Gastrocnemius medialis (tissue), 4 donors: ENCODE results near the gene SUFU. TPM values are rescaled to one million over a fixed set of nuclear protein-coding genes. Genes with fewer than 3 reads are reported as not detected.
"Not testable (repeated sequence)": the region's sequence is repeated elsewhere in the genome, so short reads cannot be mapped to it uniquely, and the experiment has no call there.

Experiments
- ATAC-seq, 2 donors: fragments of 150-250 bp; one replicate each; pipeline ENCODE4 v1.9.1; 2016
- DNase-seq, 2 donors: peaks; one replicate each; pipeline ENCODE4 v3.0.0-alpha.2; 2019
- H3K27ac ChIP-seq, 4 donors: fragments of 200-600 bp; sonication (generic); 1 replicate in 1 of 4; 2 replicates in 3 of 4; pipeline ENCODE4 v1.5.1; 2016 to 2018; ENCODE audit warnings: mild to moderate bottlenecking in 2 of 4, moderate library complexity in 1 of 4
- H3K27me3 ChIP-seq, 3 donors: fragments of 200-600 bp; sonication (generic) in 2 of 3; 1 replicate in 1 of 3; 2 replicates in 2 of 3; pipeline versions ENCODE4 v1.5.1 to v1.6.0; 2016 to 2019; ENCODE audit warnings: mild to moderate bottlenecking in 1 of 3, moderate library complexity in 1 of 3
- H3K36me3 ChIP-seq, 2 donors: fragments of 200-600 bp; sonication (generic) in 1 of 2; one replicate each; pipeline ENCODE4 v1.5.1; 2017 to 2018
- H3K4me1 ChIP-seq, 2 donors: fragments of 200-600 bp; sonication (generic) in 1 of 2; one replicate each; pipeline ENCODE4 v1.5.1; 2016 to 2017; ENCODE audit warnings: mild to moderate bottlenecking in 2 of 2
- H3K4me3 ChIP-seq, 4 donors: fragments of 200-600 bp; sonication (generic) in 3 of 4; 1 replicate in 1 of 4; 2 replicates in 3 of 4; pipeline ENCODE4 v1.5.1; 2016 to 2019; ENCODE audit warnings: mild to moderate bottlenecking in 2 of 4
- H3K9me3 ChIP-seq, 3 donors: fragments of 200-600 bp; sonication (generic) in 2 of 3; 1 replicate in 1 of 3; 2 replicates in 2 of 3; pipeline ENCODE4 v1.5.1; 2016 to 2019
- POLR2A ChIP-seq, 2 donors: fragments of 450-650 bp; IDR thresholded peaks; one replicate each; pipeline ENCODE4 v1.6.1; 2017; ENCODE audit warnings: antibody characterized with exemption in 2 of 2, mild to moderate bottlenecking in 2 of 2, moderate library complexity in 2 of 2
- in situ Hi-C, 4 donors: fragments of 200-750 bp; cut with MboI; loops; one replicate each; pipeline versions ENCODE4 v1.15.0 to v1.8.0; 2017; ENCODE audit warnings: low sequenced_read_pairs in 4 of 4
- intact Hi-C: fragments of 100-400 bp; cut with DNase I; formaldehyde crosslinking; loops from one replicate; pipeline ENCODE4 v1.15.1; 2023; ENCODE audit warnings: low total_unique reads
- total RNA-seq, 4 donors: library from RNA; depleted of rRNA; stranded (reverse); fragments of >200 nt; gene quantifications; one replicate each; pipeline versions ENCODE4 v1.1.0 to v1.2.3, GENCODE V29; 2016
- TF ChIP-seq, protein P1 (sequence below), 5 experiments: fragments of 450-650 bp in 3 of 5; fragments of 200-600 bp in 2 of 5; sonication (generic) in 2 of 5; IDR thresholded peaks in 4 of 5; conservative IDR thresholded peaks in 1 of 5; 1 replicate in 4 of 5; 2 replicates in 1 of 5; pipeline ENCODE4 v1.5.1; 2016 to 2019; ENCODE audit warnings: antibody characterized with exemption in 5 of 5, mild to moderate bottlenecking in 3 of 5, moderate library complexity in 3 of 5

The SUFU gene
- total RNA-seq, 4 donors from 2014 or later: 7.3 to 11.8 (median 7.9) TPM

DNA sequence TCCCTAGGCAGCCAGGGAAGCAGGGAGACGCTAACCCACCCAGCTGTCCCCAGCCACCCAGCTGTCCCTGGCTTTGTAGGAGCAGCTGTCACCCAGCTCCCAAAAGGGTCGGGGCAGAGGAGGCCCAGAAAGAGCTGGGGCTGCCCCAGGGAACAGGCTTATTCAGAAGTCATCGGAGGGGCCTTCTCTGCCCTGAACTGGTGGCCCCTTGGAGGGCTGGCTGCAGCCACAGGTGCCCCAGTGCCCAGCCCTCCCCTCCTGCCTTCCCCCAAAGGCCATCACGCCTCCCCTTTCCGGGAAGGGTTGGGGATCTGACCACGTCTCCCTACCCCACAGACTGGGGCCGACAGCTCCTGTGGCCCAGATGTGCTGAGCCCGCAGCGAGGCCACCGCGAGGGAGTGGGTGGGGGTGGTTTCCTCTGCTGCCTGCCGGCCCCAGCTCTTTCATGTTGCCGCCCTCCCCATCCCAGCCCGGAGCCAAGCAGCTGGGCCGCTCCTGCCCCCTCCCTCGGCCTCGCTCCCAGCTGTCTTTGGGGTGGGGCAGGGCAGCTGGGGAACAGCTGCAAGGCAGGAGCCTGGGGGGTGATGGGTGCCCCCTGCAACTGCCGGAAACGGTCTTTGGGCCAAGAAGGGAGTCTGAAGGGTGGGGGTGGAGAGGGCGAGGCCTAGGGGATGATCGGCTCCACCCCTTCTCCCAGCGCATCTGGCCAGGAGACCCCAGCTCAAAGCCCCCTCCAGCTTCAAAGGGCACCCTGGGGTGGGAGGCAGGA is 157.3 kb downstream of the SUFU start:
- in situ Hi-C loops (no loop called here), intact Hi-C loops (no loop called here)
- DNase-seq: peak in 1 of 2 donors; percentile 56
- peaks cover 0 to 24% of the 10 kb centered on the region in 2 donors for H3K36me3 ChIP-seq
- no peaks in the 10 kb centered on the region for H3K27me3 ChIP-seq
- no peak for TF ChIP-seq POLR2A (IDR thresholded peaks at IDR 0.05)
- TF ChIP-seq, protein P1, sequence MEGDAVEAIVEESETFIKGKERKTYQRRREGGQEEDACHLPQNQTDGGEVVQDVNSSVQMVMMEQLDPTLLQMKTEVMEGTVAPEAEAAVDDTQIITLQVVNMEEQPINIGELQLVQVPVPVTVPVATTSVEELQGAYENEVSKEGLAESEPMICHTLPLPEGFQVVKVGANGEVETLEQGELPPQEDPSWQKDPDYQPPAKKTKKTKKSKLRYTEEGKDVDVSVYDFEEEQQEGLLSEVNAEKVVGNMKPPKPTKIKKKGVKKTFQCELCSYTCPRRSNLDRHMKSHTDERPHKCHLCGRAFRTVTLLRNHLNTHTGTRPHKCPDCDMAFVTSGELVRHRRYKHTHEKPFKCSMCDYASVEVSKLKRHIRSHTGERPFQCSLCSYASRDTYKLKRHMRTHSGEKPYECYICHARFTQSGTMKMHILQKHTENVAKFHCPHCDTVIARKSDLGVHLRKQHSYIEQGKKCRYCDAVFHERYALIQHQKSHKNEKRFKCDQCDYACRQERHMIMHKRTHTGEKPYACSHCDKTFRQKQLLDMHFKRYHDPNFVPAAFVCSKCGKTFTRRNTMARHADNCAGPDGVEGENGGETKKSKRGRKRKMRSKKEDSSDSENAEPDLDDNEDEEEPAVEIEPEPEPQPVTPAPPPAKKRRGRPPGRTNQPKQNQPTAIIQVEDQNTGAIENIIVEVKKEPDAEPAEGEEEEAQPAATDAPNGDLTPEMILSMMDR (IDR thresholded peaks at IDR 0.05 in 4 of 5, conservative IDR thresholded peaks at IDR 0.05 in 1 of 5): no peak
- H3K4me3 ChIP-seq: no peak overlapping the region
- H3K27ac ChIP-seq: peak overlapping the region in 3 of 4 donors; percentile 22 to 34 (median 23)
- peak; percentile 38 to 52 for ATAC-seq
- no peaks in the 10 kb centered on the region for H3K9me3 ChIP-seq
- peaks cover 17 to 24% of the 10 kb centered on the region in 2 donors for H3K4me1 ChIP-seq

DNA sequence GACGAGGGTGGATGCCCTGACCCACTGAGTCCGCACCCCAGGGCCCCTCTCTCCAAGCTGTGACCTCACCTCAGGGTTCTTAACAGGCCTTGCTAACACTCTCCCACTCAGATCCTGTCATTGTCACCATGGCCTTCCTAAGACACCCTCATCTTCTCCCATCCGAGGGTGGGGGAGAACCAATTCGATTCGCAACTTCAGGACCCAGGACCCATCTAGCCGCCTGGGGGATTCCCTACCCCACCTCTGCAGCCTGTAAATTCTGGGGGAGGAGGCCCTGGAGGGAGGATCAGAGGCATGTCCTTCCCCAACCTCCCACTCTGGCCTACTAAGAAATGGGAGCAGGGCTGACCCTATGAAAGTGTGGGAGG is 157.9 kb downstream of the SUFU start:
- peak overlapping the region in 2 of 4 donors; percentile 23 to 34 for H3K27ac ChIP-seq
- H3K4me3 ChIP-seq: no peak overlapping the region
- H3K36me3 ChIP-seq: peaks cover 0 to 19% of the 10 kb centered on the region in 2 donors
- in situ Hi-C loops (no loop called here), intact Hi-C loops (no loop called here)
- no peaks in the 10 kb centered on the region for H3K27me3 ChIP-seq
- peak in 1 of 2 donors; percentile 26 for ATAC-seq
- DNase-seq: no peak
- peaks cover 17 to 24% of the 10 kb centered on the region in 2 donors for H3K4me1 ChIP-seq
- H3K9me3 ChIP-seq: no peaks in the 10 kb centered on the region
- TF ChIP-seq, protein P1 (IDR thresholded peaks at IDR 0.05 in 4 of 5, conservative IDR thresholded peaks at IDR 0.05 in 1 of 5): no peak
- no peak for TF ChIP-seq POLR2A (IDR thresholded peaks at IDR 0.05)

DNA sequence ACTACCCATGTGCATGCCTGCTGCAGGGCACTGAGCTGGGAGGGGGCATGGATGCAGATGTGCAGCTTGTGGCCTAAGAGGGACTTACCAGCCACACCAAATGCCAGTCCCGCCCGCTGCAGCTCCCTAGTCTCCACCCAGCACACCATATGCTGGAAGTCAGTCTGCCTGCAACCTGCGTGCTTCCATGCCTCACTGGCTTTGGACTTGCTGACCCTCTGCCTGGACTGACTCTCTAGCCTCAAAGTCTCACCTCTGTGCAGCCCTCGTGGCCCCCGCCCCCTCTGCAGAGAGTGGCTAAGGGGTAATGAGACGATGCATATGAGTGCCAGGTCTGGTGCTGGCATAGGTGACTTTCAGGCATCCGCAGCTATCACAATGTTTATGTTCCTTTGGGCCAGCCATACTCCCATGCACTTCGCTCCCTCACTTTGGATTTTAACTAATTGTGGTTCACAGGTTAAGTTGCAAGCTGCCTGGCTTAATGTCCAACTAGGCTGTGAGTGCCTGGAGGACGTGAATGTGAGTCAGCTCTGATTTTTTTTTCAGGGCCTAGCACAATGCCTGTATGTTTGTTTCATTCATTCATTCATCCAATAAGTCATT is 162.2 kb downstream of the SUFU start:
- DNase-seq (no peak), ATAC-seq (no peak)
- H3K4me3 ChIP-seq: no peak overlapping the region
- no peak overlapping the region for H3K27ac ChIP-seq
- H3K9me3 ChIP-seq: no peaks in the 10 kb centered on the region
- H3K4me1 ChIP-seq: peaks cover 16 to 20% of the 10 kb centered on the region in 2 donors
- TF ChIP-seq, protein P1 (IDR thresholded peaks at IDR 0.05 in 4 of 5, conservative IDR thresholded peaks at IDR 0.05 in 1 of 5): no peak
- TF ChIP-seq POLR2A (IDR thresholded peaks at IDR 0.05): no peak
- in situ Hi-C loops: no loop called here
- no peaks in the 10 kb centered on the region for H3K27me3 ChIP-seq
- intact Hi-C loops: no loop called here
- H3K36me3 ChIP-seq: no peaks in the 10 kb centered on the region

DNA sequence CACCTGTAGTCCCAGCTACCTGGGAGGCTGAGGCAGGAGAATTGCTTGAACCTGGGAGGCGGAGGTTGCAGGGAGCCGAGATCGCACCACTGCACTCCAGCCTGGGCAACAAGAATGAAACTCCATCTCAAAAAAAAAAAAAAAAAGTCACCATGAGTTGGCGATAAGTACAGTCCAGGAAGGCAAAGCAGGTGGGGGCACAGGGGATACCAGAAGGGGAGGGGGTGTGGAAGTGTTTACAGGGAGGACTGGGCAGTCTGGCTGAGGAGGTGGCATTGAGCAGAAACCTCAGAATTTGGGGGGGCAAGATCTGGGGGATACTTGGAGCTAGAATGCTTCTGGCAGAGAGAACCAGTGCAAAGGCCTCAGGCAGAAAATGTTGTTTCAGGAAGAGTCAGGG is 163.6 kb downstream of the SUFU start:
- H3K4me3 ChIP-seq, intact Hi-C loops, in situ Hi-C loops, H3K27me3 ChIP-seq, ATAC-seq, DNase-seq, H3K36me3 ChIP-seq, H3K9me3 ChIP-seq, H3K27ac ChIP-seq: not testable (repeated sequence)
- H3K4me1 ChIP-seq: peaks cover 11 to 20% of the 10 kb centered on the region in 2 donors

DNA sequence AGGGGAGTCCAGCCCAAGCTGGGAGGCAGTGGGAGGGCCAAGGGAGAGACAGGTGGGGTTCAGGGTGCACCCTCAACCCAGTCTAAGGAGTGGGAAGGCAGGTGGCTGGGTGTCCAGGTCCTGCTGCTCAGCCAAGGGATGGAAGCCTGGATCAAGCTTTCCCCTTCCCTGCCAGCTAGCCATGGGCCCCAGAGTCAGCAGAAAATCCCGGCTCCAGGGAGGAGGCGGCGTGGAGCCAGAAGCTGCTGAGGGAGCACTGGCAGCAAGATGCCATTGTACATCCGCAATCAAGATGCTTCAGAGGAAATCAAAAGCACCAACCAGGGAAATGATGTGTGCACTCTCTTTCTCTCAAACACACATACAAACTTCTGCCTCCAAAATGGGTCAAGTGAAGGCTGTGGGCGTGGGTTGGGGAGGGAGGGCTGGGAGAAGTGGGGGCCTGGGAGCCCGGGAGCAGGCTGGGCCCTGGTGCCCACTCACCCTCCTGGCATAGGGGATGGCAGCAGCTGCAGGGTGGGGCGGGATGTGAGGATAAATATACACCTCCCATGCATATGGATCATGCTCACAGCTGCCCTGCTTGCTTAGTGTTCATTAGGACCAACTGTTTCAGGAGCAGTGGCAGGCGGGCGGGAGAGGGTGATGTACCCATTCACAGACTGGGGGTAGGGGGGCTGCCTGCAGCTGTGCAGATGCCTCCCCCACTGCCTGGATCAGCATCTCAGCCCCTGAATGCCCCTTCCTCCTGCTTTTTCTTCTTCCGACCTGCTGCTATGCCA is 164.7 kb downstream of the SUFU start:
- in situ Hi-C loops: no loop called here

More for the DNA sequence above, 164.7 kb downstream of the SUFU start:
- H3K4me3 ChIP-seq: no peak overlapping the region
- DNase-seq: no peak
- no peak for TF ChIP-seq POLR2A (IDR thresholded peaks at IDR 0.05)
- TF ChIP-seq, protein P1 (IDR thresholded peaks at IDR 0.05 in 4 of 5, conservative IDR thresholded peaks at IDR 0.05 in 1 of 5): no peak
- no peaks in the 10 kb centered on the region for H3K27me3 ChIP-seq
- H3K36me3 ChIP-seq: no peaks in the 10 kb centered on the region
- H3K4me1 ChIP-seq: peaks cover 16 to 25% of the 10 kb centered on the region in 2 donors
- H3K9me3 ChIP-seq: no peaks in the 10 kb centered on the region
- intact Hi-C loops: loop anchor here (1.0 kb wide), 1 partner anchor 22 kb away; no protein-coding TSS in a partner anchor
- H3K27ac ChIP-seq: peak overlapping the region; percentile 69 to 93 (median 78)
- no peak for ATAC-seq
